Activated B cell treated with CpG ODN at 0.5 μM for 24 hours (primary cell): ENCODE results near the gene COPS9. TPM values are rescaled to one million over a fixed set of nuclear protein-coding genes. Genes with fewer than 3 reads are reported as not detected.

Source experiments
- ATAC-seq: fragments of 200-7000 bp; cut with Tn5 transposase; one replicate; pipeline ENCODE4 v1.10.0; 2021; ENCODE audit warnings: low read depth, mild to moderate bottlenecking, moderate library complexity
- CTCF ChIA-PET: fragments of 350-600 bp; sonication (Branson Sonifier 250); formaldehyde crosslinking; loops from one replicate; lab custom pipeline; 2021; ENCODE audit warnings: antibody characterized with exemption; lab: Charles Lee
- POLR2A ChIA-PET: fragments of 350-600 bp; sonication (Branson Sonifier 250); formaldehyde crosslinking; loops from one replicate; lab custom pipeline; 2021; ENCODE audit warnings: antibody characterized with exemption; lab: Charles Lee
- DNase-seq: peaks from one replicate; pipeline ENCODE4 v3.0.0; 2022
- H3K27ac Mint-ChIP-seq: one replicate; pipeline ENCODE4 v1.8.0; 2020; ENCODE audit warnings: mixed read lengths
- H3K27me3 Mint-ChIP-seq: one replicate; pipeline ENCODE4 v1.8.0; 2021; ENCODE audit warnings: mixed read lengths
- H3K36me3 Mint-ChIP-seq: one replicate; pipeline ENCODE4 v1.8.0; 2021; ENCODE audit warnings: low read depth, mixed read lengths
- H3K4me1 Mint-ChIP-seq: one replicate; pipeline ENCODE4 v1.8.0; 2021; ENCODE audit warnings: mixed read lengths
- H3K4me3 Mint-ChIP-seq: one replicate; pipeline ENCODE4 v1.8.0; 2020; ENCODE audit warnings: mild to moderate bottlenecking, mixed read lengths
- H3K9me3 Mint-ChIP-seq: one replicate; pipeline ENCODE4 v1.8.0; 2020; ENCODE audit warnings: mixed read lengths
- intact Hi-C: fragments of 100-400 bp; cut with micrococcal nuclease; formaldehyde crosslinking; loops from one replicate; pipeline ENCODE4 v1.15.1; 2024
- total RNA-seq: library from RNA; stranded (reverse); gene quantifications from 2 replicates; pipeline ENCODE4 v1.2.3, GENCODE V29; 2022
- TF ChIP-seq, protein P1 (sequence below): fragments of 200-600 bp; IDR thresholded peaks from one replicate; pipeline ENCODE4 v1.8.0; 2022; ENCODE audit warnings: antibody characterized with exemption, mild to moderate bottlenecking

Gene COPS9
- total RNA-seq, 1 donor from 2014 or later: 78.6 TPM

DNA sequence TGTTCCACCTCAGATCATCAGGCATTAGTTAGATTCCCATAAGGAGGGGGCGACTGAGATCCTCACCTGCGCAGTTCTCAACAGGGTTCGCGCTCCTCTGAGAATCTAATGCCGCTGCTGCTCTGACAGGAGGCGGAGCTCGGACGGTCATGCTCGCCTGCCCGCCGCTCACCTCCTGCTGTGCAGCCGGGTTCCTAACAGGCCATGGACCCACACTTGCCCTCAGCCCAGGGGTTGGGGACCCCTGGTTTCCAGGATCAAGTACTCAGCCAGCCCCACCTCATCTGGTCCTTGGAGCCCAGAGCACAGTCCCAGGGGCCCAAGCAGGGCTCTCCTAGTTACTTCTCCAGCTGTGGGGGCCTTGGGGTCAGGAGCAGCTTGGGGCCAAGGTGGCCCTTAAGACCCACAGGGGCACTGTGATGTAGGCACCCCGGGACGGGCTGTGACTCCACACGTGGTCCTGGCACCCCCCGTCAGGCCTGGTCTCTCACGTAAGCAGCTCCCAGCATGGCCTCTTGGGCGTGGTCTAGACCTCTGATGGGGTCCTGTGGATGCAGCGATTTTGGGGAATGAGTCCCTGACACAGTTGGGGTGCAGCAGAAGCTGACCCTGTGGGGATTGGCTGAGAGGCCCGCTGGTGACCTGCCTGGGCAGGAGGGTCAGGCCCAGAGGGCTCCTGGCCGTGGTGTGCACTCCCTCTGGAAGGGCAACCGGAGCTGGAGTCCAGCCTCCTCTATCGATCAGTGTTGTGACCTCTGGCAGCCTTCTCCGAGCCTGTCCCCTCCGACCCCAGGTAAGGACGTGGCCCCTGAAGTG, 32.6 kb upstream of the COPS9 start:
- POLR2A ChIA-PET: no interaction called here

DNA sequence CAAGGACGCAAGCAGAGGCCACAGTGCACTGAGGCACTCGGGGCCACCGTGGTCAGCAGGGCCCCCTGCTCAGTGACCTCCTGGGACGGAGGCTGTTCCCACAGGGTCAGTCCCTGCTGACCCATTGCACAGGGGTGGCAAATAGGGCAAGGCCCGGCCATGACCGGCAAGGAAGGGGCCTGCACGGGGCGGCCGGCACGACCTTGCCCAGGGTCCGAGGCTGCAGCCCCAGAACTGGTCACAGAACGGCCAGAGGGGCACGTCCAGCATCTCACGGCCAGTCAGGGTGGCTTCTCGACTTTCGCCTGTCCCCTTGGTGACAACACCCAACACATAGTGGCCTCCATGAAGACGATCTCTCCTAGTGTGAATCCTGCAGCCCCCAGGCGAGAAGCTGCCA, 31.9 kb upstream of the COPS9 start:
- H3K27ac Mint-ChIP-seq: no peak overlapping the region
- H3K27me3 Mint-ChIP-seq: peaks cover 2% of the 10 kb centered on the region
- H3K4me1 Mint-ChIP-seq: peaks cover 2% of the 10 kb centered on the region
- H3K36me3 Mint-ChIP-seq: no peaks in the 10 kb centered on the region
- H3K9me3 Mint-ChIP-seq: peaks cover 5% of the 10 kb centered on the region
- ATAC-seq (no peak), DNase-seq (no peak)
- TF ChIP-seq, protein P1, sequence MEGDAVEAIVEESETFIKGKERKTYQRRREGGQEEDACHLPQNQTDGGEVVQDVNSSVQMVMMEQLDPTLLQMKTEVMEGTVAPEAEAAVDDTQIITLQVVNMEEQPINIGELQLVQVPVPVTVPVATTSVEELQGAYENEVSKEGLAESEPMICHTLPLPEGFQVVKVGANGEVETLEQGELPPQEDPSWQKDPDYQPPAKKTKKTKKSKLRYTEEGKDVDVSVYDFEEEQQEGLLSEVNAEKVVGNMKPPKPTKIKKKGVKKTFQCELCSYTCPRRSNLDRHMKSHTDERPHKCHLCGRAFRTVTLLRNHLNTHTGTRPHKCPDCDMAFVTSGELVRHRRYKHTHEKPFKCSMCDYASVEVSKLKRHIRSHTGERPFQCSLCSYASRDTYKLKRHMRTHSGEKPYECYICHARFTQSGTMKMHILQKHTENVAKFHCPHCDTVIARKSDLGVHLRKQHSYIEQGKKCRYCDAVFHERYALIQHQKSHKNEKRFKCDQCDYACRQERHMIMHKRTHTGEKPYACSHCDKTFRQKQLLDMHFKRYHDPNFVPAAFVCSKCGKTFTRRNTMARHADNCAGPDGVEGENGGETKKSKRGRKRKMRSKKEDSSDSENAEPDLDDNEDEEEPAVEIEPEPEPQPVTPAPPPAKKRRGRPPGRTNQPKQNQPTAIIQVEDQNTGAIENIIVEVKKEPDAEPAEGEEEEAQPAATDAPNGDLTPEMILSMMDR: no peak
- ChIA-PET POLR2A (no interaction called here), CTCF (no interaction called here)
- intact Hi-C loops: no loop called here
- no peak overlapping the region for H3K4me3 Mint-ChIP-seq

More for the DNA sequence above, 32.6 kb upstream of the COPS9 start:
- Mint-ChIP-seq H3K27ac (no peak overlapping the region), H3K4me3 (no peak overlapping the region), H3K27me3 (peaks cover 2% of the 10 kb centered on the region), H3K4me1 (peaks cover 2% of the 10 kb centered on the region), H3K9me3 (peaks cover 5% of the 10 kb centered on the region), H3K36me3 (no peaks in the 10 kb centered on the region)
- TF ChIP-seq, protein P1: no peak
- ATAC-seq: no peak
- DNase-seq: no peak
- intact Hi-C loops: no loop called here
- CTCF ChIA-PET: no interaction called here

DNA sequence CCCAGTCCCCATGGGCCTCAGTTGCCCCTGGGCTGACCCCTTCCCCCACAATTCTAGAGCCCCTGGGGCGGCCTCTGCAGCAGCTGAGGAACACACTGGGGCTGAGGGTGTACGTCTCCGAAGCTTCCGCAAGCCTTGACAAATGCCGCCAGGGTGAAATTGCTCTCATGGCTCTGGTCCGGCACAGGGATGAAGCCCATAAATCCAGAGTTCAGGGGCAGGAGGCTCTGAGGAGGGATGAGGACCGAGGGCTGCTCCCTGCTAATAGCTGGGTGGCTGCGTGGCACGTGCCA, 31.4 kb upstream of the COPS9 start:
- Mint-ChIP-seq H3K27me3 (peaks cover 2% of the 10 kb centered on the region), H3K9me3 (peaks cover under 1% of the 10 kb centered on the region), H3K4me3 (no peak overlapping the region), H3K36me3 (no peaks in the 10 kb centered on the region), H3K4me1 (no peaks in the 10 kb centered on the region), H3K27ac (no peak overlapping the region)
- intact Hi-C loops: no loop called here
- ATAC-seq (no peak), DNase-seq (no peak)
- ChIA-PET POLR2A (no interaction called here), CTCF (no interaction called here)
- TF ChIP-seq, protein P1: no peak

DNA sequence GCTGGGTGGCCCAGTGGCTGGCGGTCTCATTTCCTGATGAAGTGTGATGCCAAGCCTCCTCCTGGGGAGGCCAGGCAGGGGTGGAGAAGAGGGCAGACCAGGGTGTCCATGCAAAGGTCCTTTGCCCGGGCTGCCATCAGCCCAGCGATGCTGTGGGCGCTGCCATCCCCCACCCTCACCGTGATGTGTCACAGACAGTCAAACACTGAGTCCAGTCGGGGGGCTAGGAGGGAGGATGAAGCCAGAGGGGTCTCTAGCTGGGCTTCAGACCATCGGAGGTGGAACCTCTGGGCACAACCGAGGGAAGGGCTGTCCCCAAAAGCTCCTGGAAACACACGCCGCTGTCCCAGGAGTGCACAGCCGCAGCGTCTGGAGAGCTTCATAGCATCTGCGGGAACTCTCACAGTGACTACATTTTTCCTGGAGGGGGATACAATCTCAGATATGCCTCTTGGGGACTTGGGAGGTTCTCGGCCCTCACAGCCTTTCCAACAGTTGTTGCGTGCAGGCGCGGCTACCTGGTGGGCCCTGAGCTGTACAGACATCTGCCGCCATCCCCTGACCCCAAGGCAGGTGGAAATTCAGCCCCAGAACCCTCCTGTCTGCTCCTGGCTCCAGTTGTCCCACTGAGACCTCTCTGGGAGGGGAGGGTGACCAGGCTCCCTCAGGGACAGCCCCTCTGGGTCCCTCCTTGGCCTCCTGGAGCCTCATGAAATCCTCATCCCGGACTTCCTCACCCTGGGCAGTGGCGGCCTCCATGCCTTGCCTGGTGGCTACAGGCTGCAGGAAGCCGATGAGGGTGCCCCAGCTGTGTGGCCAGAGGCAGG, 30.9 kb upstream of the COPS9 start:
- Mint-ChIP-seq H3K9me3 (no peaks in the 10 kb centered on the region), H3K27ac (no peak overlapping the region), H3K4me3 (no peak overlapping the region), H3K4me1 (no peaks in the 10 kb centered on the region), H3K36me3 (no peaks in the 10 kb centered on the region), H3K27me3 (peaks cover 2% of the 10 kb centered on the region)
- DNase-seq: no peak
- TF ChIP-seq, protein P1: no peak
- ATAC-seq: no peak
- ChIA-PET CTCF (no interaction called here), POLR2A (no interaction called here)
- intact Hi-C loops: no loop called here

DNA sequence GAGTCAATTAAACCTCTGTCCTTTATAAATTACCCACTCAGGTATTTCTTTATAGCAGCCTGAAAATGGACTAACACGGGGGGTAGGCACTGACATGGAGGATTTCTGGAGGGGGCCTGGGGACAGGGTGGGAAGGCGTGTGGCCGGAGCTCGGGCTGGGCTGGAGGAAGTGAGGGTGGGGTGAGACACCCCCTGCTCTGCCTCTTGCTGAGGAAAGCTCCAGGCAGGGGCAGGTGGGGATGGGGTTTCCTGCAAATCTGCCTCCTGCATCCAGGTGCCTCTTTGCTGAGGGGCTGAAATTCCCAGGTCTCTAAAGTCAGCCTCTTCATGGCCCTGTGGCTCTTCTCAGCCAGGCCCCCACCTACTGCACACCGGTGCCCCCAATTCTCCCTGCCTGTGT, 30.1 kb upstream of the COPS9 start:
- DNase-seq (no peak), ATAC-seq (no peak)
- TF ChIP-seq, protein P1: no peak
- Mint-ChIP-seq H3K4me1 (no peaks in the 10 kb centered on the region), H3K36me3 (no peaks in the 10 kb centered on the region), H3K4me3 (no peak overlapping the region), H3K27me3 (peaks cover 2% of the 10 kb centered on the region), H3K27ac (no peak overlapping the region), H3K9me3 (no peaks in the 10 kb centered on the region)
- POLR2A ChIA-PET: no interaction called here
- CTCF ChIA-PET: no interaction called here
- intact Hi-C loops: no loop called here
